H1 (cell line): ENCODE data around the gene NUP88. TPM values are rescaled to one million over a fixed set of nuclear protein-coding genes. Genes with fewer than 3 reads are reported as not detected.

Experiments
- CTCF ChIA-PET: fragments of 300-600 bp; sonication (Branson Sonifier 250); formaldehyde crosslinking; loops from one replicate; lab custom pipeline; 2021; ENCODE audit not compliant: partially characterized antibody; lab: Charles Lee
- POLR2A ChIA-PET: fragments of 300-600 bp; sonication (Branson Sonifier 250); formaldehyde crosslinking; loops from one replicate; lab custom pipeline; 2021; ENCODE audit warnings: inconsistent platforms; ENCODE audit not compliant: partially characterized antibody; lab: Charles Lee
- DNase-seq, 2 experiments: peaks; one replicate each; pipeline versions ENCODE4 v3.0.0 to v3.0.0-alpha.2; 2010 to 2022; ENCODE audit warnings: low spot score in 2 of 2, low read depth in 1 of 2, mixed read lengths in 1 of 2
- FAIRE-seq: peaks from 2 replicates; lab custom pipeline; 2011; peaks lifted over from hg19 to GRCh38; lab: Jason Lieb, UNC
- H2AFZ ChIP-seq: 2 replicates; pipeline ENCODE4 v1.8.1; 2012; ENCODE audit warnings: low read length, inconsistent platforms
- H2AK5ac ChIP-seq: 2 replicates; pipeline ENCODE4 v1.6.1; 2013; ENCODE audit warnings: low read depth, low read length
- H2BK120ac ChIP-seq: replicated peaks from 2 replicates; pipeline ENCODE3; 2013; ENCODE audit warnings: low read depth, low read length, inconsistent platforms
- H2BK12ac ChIP-seq: 2 replicates; pipeline ENCODE4 v1.6.1; 2013; ENCODE audit warnings: low read depth, low read length
- H2BK15ac ChIP-seq: 2 replicates; pipeline ENCODE4 v1.6.1; 2013; ENCODE audit warnings: low read length
- H2BK20ac ChIP-seq: 2 replicates; pipeline ENCODE4 v1.6.1; 2013; ENCODE audit warnings: low read length
- H2BK5ac ChIP-seq: 2 replicates; pipeline ENCODE4 v1.6.1; 2013; ENCODE audit warnings: low read depth, low read length
- H3K14ac ChIP-seq: 2 replicates; pipeline ENCODE4 v1.6.1; 2013; ENCODE audit warnings: inconsistent platforms; ENCODE audit not compliant: insufficient read length
- H3K18ac ChIP-seq: 2 replicates; pipeline ENCODE4 v1.6.1; 2013; ENCODE audit warnings: low read length; ENCODE audit errors: extremely low read depth
- H3K23ac ChIP-seq: 2 replicates; pipeline ENCODE4 v1.6.1; 2013; ENCODE audit warnings: inconsistent platforms; ENCODE audit not compliant: insufficient read length
- H3K23me2 ChIP-seq: 2 replicates; pipeline ENCODE4 v1.6.1; 2013; ENCODE audit warnings: low read depth, low read length
- H3K27ac ChIP-seq: 2 replicates; pipeline ENCODE4 v1.6.1; 2011; ENCODE audit warnings: low read depth, low read length, inconsistent platforms
- H3K27me3 ChIP-seq, 4 experiments: replicated peaks in 1 of 4; 1 replicate in 1 of 4; 2 replicates in 3 of 4; pipeline versions ENCODE4 v1.6.1 to v1.8.1; 2011 to 2013; ENCODE audit warnings: low read length in 3 of 4, mild to moderate bottlenecking in 3 of 4, inconsistent platforms in 2 of 4, mixed read lengths in 2 of 4, moderate library complexity in 1 of 4; ENCODE audit not compliant: control insufficient read depth in 3 of 4, insufficient read depth in 3 of 4; ENCODE audit errors: extremely low read depth in 1 of 4
- H3K36me3 ChIP-seq, 4 experiments: 2 replicates each; pipeline versions ENCODE4 v1.6.1 to v1.8.1; 2011 to 2013; ENCODE audit warnings: mild to moderate bottlenecking in 4 of 4, low read length in 3 of 4, moderate library complexity in 2 of 4, control low read depth in 1 of 4, inconsistent platforms in 1 of 4; ENCODE audit not compliant: insufficient read depth in 4 of 4, control insufficient read depth in 2 of 4
- H3K4ac ChIP-seq: replicated peaks from 2 replicates; pipeline ENCODE3; 2013; ENCODE audit warnings: low read length, low read depth, mixed read lengths, inconsistent platforms; ENCODE audit not compliant: insufficient read length
- H3K4me1 ChIP-seq, 4 experiments: replicated peaks in 1 of 4; 1 replicate in 1 of 4; 2 replicates in 3 of 4; pipeline versions ENCODE4 v1.6.1 to v1.8.1; 2011 to 2013; ENCODE audit warnings: low read length in 3 of 4, inconsistent platforms in 2 of 4, mixed read lengths in 1 of 4; ENCODE audit not compliant: insufficient read depth in 4 of 4, control insufficient read depth in 3 of 4
- H3K4me2 ChIP-seq, 2 experiments: 2 replicates each; pipeline versions ENCODE4 v1.6.1 to v1.8.1; 2011 to 2013; ENCODE audit warnings: low read depth in 2 of 2, low read length in 2 of 2, control low read depth in 1 of 2, inconsistent platforms in 1 of 2, mild to moderate bottlenecking in 1 of 2; ENCODE audit not compliant: insufficient read depth in 1 of 2
- H3K4me3 ChIP-seq, 4 experiments: fragments of 200-600, 300-600 bp in 1 of 4; sonication (generic), shearing (Covaris generic), sonication (Bioruptor Twin) in 1 of 4; 2 replicates each; pipeline versions ENCODE4 v1.5.1 to v1.8.1; 2011 to 2016; ENCODE audit warnings: low read length in 4 of 4, low read depth in 3 of 4, control low read depth in 2 of 4, inconsistent platforms in 2 of 4, mild to moderate bottlenecking in 2 of 4, mixed read lengths in 1 of 4, moderate library complexity in 1 of 4; ENCODE audit not compliant: insufficient read depth in 2 of 4; ENCODE audit errors: extremely low read depth in 1 of 4
- H3K56ac ChIP-seq: replicated peaks from 2 replicates; pipeline ENCODE3; 2013; ENCODE audit warnings: low read depth, mild to moderate bottlenecking, mixed read lengths, low read length, inconsistent platforms; ENCODE audit not compliant: insufficient read length
- H3K79me1 ChIP-seq: 2 replicates; pipeline ENCODE4 v1.6.1; 2013; ENCODE audit warnings: low read depth, low read length, control low read depth
- H3K79me2 ChIP-seq, 2 experiments: 2 replicates each; pipeline versions ENCODE4 v1.6.1 to v1.8.1; 2012 to 2013; ENCODE audit warnings: low read length in 2 of 2, mild to moderate bottlenecking in 2 of 2, inconsistent platforms in 1 of 2; ENCODE audit not compliant: insufficient read depth in 2 of 2, control insufficient read depth in 1 of 2
- H3K9ac ChIP-seq, 4 experiments: replicated peaks in 1 of 4; 1 replicate in 1 of 4; 2 replicates in 3 of 4; pipeline versions ENCODE4 v1.6.1 to v1.8.1; 2011 to 2013; ENCODE audit warnings: low read depth in 3 of 4, low read length in 3 of 4, control low read depth in 2 of 4, mild to moderate bottlenecking in 2 of 4, moderate library complexity in 2 of 4, inconsistent platforms in 1 of 4; ENCODE audit errors: extremely low read depth in 1 of 4
- H3K9me3 ChIP-seq, 2 experiments: 2 replicates each; pipeline versions ENCODE4 v1.6.1 to v1.8.1; 2012 to 2013; ENCODE audit warnings: mild to moderate bottlenecking in 2 of 2, moderate library complexity in 2 of 2, control low read depth in 1 of 2, inconsistent platforms in 1 of 2, low read depth in 1 of 2, low read length in 1 of 2, mixed read lengths in 1 of 2; ENCODE audit not compliant: insufficient read depth in 2 of 2
- H4K20me1 ChIP-seq, 2 experiments: replicated peaks in 1 of 2; 2 replicates each; pipeline versions ENCODE3 to v1.8.1; 2011 to 2013; ENCODE audit warnings: inconsistent platforms in 2 of 2, low read length in 2 of 2, mild to moderate bottlenecking in 1 of 2; ENCODE audit not compliant: insufficient read depth in 2 of 2, control insufficient read depth in 1 of 2
- H4K5ac ChIP-seq: 2 replicates; pipeline ENCODE4 v1.6.1; 2013; ENCODE audit warnings: low read length, low read depth, mixed read lengths, inconsistent platforms; ENCODE audit not compliant: insufficient read length
- H4K8ac ChIP-seq: 2 replicates; pipeline ENCODE4 v1.8.0; 2013; ENCODE audit warnings: mild to moderate bottlenecking, moderate library complexity, low read length, inconsistent platforms; ENCODE audit not compliant: insufficient read depth; ENCODE audit errors: extremely low read depth
- H4K91ac ChIP-seq: replicated peaks from 2 replicates; pipeline ENCODE3; 2013; ENCODE audit warnings: low read length, mixed read lengths, inconsistent platforms; ENCODE audit not compliant: insufficient read length
- CTCF ChIP-seq, 3 experiments: IDR thresholded peaks; 1 replicate in 2 of 3; 2 replicates in 1 of 3; pipeline versions ENCODE4 v1.5.1 to v1.6.1; 2011; ENCODE audit warnings: low read length in 3 of 3, mild to moderate bottlenecking in 3 of 3, inconsistent platforms in 2 of 3, low read depth in 1 of 3, moderate library complexity in 1 of 3; ENCODE audit not compliant: insufficient read depth in 1 of 3; ENCODE audit errors: control extremely low read depth in 1 of 3
- POLR2A ChIP-seq, 2 experiments: IDR thresholded peaks; 1 replicate in 1 of 2; 2 replicates in 1 of 2; pipeline ENCODE4 v1.6.1; 2011; ENCODE audit warnings: low read depth in 2 of 2, low read length in 2 of 2, mild to moderate bottlenecking in 2 of 2; ENCODE audit errors: control extremely low read depth in 1 of 2
- WGBS, 2 experiments: shearing (Covaris generic) in 1 of 2; methylation state at CpG; one replicate each; pipeline versions ENCODE4 v1.1.6 to v1.1.7; 2013 to 2015; ENCODE audit warnings: low lambda C conversion rate in 2 of 2, mixed read lengths in 2 of 2, inconsistent platforms in 1 of 2, low coverage in 1 of 2, missing lambda C conversion rate in 1 of 2; ENCODE audit not compliant: insufficient replicate concordance in 2 of 2, insufficient coverage in 1 of 2, insufficient read length in 1 of 2; ENCODE audit errors: extremely low coverage in 1 of 2, missing lambda C conversion rate in 1 of 2; 5-methylcytosine and 5-hydroxymethylcytosine counted together
- polyA plus RNA-seq, 7 experiments: library from polyadenylated mRNA; depleted of rRNA in 3 of 7; stranded (reverse) in 5 of 7; unstranded in 2 of 7; fragments of >200 nt in 5 of 7; fragments of 200-250 nt in 2 of 7; gene quantifications; 1 replicate in 5 of 7; 2 replicates in 1 of 7; 4 replicates in 1 of 7; pipeline versions ENCODE4 v1.2.1 to v1.2.3, GENCODE V29; 2011 to 2013; ENCODE audit warnings: missing spikeins in 2 of 7, mixed read lengths in 2 of 7
- total RNA-seq: library from RNA; stranded (reverse); fragmentation: NEBNext Ultra II Directional; extraction: Animal tissue kit (Norgen Biotek cat#: 25700); gene quantifications from 2 replicates; pipeline ENCODE4 v1.2.1, GENCODE V29; 2021

The NUP88 gene
- total and polyA plus RNA-seq, 2 of the 8 experiments (the other 6 are each of a cell fraction or from before 2014, with no cell fraction given): 77.4 to 105 TPM

GRCh38 chr17:5429191-5429887, 9.9 kb upstream of the NUP88 start:
- Histone ChIP-seq H2AFZ (no peak overlapping the region), H3K4me3 (no peak overlapping the region), H4K91ac (no peak overlapping the region), H4K8ac (no peak overlapping the region), H4K5ac (no peak overlapping the region), H4K20me1 (peaks cover 2 to 12% of the 10 kb centered on the region in 2 experiments), H3K4me2 (no peak overlapping the region), H3K79me1 (peaks cover 5% of the 10 kb centered on the region; the same call in 1 of the 2 replicates), H3K56ac (no peak overlapping the region), H2BK15ac (no peak overlapping the region), H3K36me3 (peaks cover 33 to 89% (median 83%) of the 10 kb centered on the region in 4 experiments), H3K27ac (no peak overlapping the region), H3K9ac (no peak overlapping the region), H2BK5ac (no peak overlapping the region), H2AK5ac (no peak overlapping the region), H3K14ac (no peak overlapping the region), H3K27me3 (no peaks in the 10 kb centered on the region), H3K23me2 (no peaks in the 10 kb centered on the region), H3K4me1 (no peaks in the 10 kb centered on the region), H3K18ac (no peak overlapping the region), H2BK20ac (no peak overlapping the region), H3K4ac (no peak overlapping the region), H2BK120ac (no peak overlapping the region), H3K79me2 (peaks cover 3% of the 10 kb centered on the region in 2 experiments; a peak in 1 of 4 replicates), H3K9me3 (no peaks in the 10 kb centered on the region), H2BK12ac (no peak overlapping the region), H3K23ac (no peak overlapping the region)
- POLR2A ChIA-PET: interaction anchor here (1.6 to 17.4 kb wide), 5 partner anchors 8 to 42 kb away, joined by 6 to 228 read pairs (median 7); partner anchors contain the start of genes C1QBP, NUP88 and RPAIN
- 96% methylated on average over 3 of the region's 3 CpGs; no CpG with 5 or more reads in 1 of the 2 experiments for WGBS, 2 experiments
- DNase-seq (no peak), FAIRE-seq (no peak)
- CTCF ChIA-PET: interaction anchor here (0.6 to 3.1 kb wide), 4 partner anchors 11 to 45 kb away, joined by 3 to 18 read pairs (median 4); partner anchors contain the start of gene C1QBP
- TF ChIP-seq POLR2A (IDR thresholded peaks at IDR 0.05; ENCODE audit: control extremely low read depth in 1 of 2, low read depth in 2 of 2, low read length in 2 of 2) (0 out of 3 replicates have a peak, but pooled peaks of 1 of the 2 experiments have one; percentile 32), CTCF (IDR thresholded peaks at IDR 0.05; ENCODE audit: control extremely low read depth in 1 of 3, insufficient read depth in 1 of 3, low read depth in 1 of 3, low read length in 3 of 3) (no peak)
